Parathyroid adenoma (tissue), 2 donors: ENCODE measurements around the gene ZNF768.

Experiments
- H2AFZ ChIP-seq: fragments of 300-600 bp; sonication (generic); one replicate; pipeline ENCODE4 v1.7.0; 2017; ENCODE audit warnings: antibody characterized with exemption, mild to moderate bottlenecking
- H3K27ac ChIP-seq: fragments of 300-600 bp; sonication (generic); one replicate; pipeline ENCODE4 v1.7.0; 2017
- H3K27me3 ChIP-seq: fragments of 300-600 bp; sonication (generic); one replicate; pipeline ENCODE4 v1.7.0; 2017; ENCODE audit warnings: low read length; ENCODE audit not compliant: control insufficient read depth, insufficient read depth
- H3K36me3 ChIP-seq: fragments of 300-600 bp; sonication (generic); one replicate; pipeline ENCODE4 v1.7.0; 2017; ENCODE audit warnings: low read length; ENCODE audit not compliant: control insufficient read depth, insufficient read depth
- H3K4me1 ChIP-seq: fragments of 300-600 bp; sonication (generic); one replicate; pipeline ENCODE4 v1.7.0; 2017; ENCODE audit warnings: control low read depth
- H3K4me2 ChIP-seq: fragments of 300-600 bp; sonication (generic); one replicate; pipeline ENCODE4 v1.7.0; 2017; ENCODE audit warnings: low read length
- H3K4me3 ChIP-seq: fragments of 300-600 bp; sonication (generic); one replicate; pipeline ENCODE4 v1.7.0; 2017; ENCODE audit warnings: low read depth, low read length
- H3K79me2 ChIP-seq: fragments of 300-600 bp; sonication (generic); one replicate; pipeline ENCODE4 v1.7.0; 2017; ENCODE audit warnings: control low read depth
- H3K9ac ChIP-seq: fragments of 300-600 bp; sonication (generic); one replicate; pipeline ENCODE4 v1.7.0; 2017; ENCODE audit warnings: mild to moderate bottlenecking
- H3K9me3 ChIP-seq: fragments of 300-600 bp; sonication (generic); one replicate; pipeline ENCODE4 v1.7.0; 2017; ENCODE audit warnings: low read length; ENCODE audit not compliant: control insufficient read depth
- TF ChIP-seq, protein P1 (sequence below): fragments of 300-600 bp; sonication (generic); IDR thresholded peaks from one replicate; pipeline ENCODE4 v1.7.0; 2017; ENCODE audit warnings: antibody characterized with exemption, mild to moderate bottlenecking
- donor health status: primary hyperparathyroidism.

ZNF768 gene

DNA sequence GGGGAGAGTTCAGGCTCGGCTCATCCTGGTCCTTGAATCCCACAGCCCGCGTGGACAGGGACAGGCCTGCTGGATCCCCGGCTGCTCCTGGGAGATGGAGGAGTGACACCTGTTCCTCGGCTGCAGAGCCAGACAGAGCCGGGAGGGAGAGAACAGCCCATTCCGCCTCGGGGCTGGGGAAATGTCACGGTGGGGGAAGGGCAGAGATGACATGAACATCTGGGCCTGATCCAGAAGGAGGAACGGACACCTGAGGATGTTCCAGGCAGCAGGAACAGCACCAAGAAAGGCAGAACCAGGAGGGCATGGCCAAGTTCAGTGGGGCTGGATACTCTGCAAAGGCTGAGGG lies 29.7 kb upstream of the ZNF768 start:
- H3K79me2 ChIP-seq, result peaks cover 8% of the 10 kb centered on the region
- no peak overlapping the region for H3K27ac ChIP-seq
- no peaks in the 10 kb centered on the region for H3K27me3 ChIP-seq
- no peak overlapping the region for H2AFZ ChIP-seq
- H3K4me2 ChIP-seq, result no peak overlapping the region
- no peaks in the 10 kb centered on the region for H3K36me3 ChIP-seq
- no peak overlapping the region for H3K9ac ChIP-seq
- no peak overlapping the region for H3K4me3 ChIP-seq
- TF ChIP-seq, protein P1, sequence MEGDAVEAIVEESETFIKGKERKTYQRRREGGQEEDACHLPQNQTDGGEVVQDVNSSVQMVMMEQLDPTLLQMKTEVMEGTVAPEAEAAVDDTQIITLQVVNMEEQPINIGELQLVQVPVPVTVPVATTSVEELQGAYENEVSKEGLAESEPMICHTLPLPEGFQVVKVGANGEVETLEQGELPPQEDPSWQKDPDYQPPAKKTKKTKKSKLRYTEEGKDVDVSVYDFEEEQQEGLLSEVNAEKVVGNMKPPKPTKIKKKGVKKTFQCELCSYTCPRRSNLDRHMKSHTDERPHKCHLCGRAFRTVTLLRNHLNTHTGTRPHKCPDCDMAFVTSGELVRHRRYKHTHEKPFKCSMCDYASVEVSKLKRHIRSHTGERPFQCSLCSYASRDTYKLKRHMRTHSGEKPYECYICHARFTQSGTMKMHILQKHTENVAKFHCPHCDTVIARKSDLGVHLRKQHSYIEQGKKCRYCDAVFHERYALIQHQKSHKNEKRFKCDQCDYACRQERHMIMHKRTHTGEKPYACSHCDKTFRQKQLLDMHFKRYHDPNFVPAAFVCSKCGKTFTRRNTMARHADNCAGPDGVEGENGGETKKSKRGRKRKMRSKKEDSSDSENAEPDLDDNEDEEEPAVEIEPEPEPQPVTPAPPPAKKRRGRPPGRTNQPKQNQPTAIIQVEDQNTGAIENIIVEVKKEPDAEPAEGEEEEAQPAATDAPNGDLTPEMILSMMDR, result no peak
- peaks cover 3% of the 10 kb centered on the region for H3K4me1 ChIP-seq
- H3K9me3 ChIP-seq, result no peaks in the 10 kb centered on the region

DNA sequence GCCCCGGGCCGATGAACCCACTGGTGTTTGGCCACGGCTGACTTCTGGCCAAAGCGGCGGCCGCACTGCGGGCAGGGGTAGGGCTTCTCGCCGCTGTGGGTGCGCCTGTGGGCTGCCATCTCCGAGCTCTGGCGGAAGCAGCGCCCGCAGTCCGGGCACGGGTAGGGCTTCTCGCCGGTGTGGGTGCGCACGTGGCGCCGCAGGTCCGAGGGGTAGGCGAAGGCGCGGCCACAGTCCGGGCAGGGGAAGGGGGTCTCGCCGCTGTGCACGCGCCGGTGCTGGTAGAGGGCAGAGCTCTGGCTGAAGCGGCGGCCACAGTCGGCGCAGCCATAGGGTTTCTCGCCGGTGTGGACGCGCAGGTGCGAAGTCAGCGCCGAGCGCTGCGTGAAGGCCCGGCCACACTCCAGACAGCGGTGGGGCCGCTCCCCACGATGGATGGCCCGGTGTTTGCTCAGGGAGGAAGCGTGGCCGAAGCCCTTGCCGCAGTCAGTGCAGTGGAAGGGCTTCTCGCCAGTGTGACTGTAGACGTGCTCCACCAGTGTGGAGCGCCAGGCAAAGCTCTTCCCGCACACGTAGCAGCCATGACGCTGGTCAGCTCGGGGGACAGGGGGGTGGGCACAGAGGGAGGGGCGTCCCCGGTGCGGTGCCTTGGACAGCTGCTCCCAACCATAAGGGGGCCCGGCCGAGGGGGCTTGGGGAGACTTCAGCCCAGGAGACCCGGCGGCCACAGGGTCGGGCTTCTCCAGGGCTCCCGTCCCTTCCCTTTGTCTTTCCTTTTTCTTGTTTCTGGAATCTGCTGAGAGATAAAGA lies 29.2 kb upstream of the ZNF768 start:
- Histone ChIP-seq H3K27me3 (no peaks in the 10 kb centered on the region), H3K4me1 (peaks cover 3% of the 10 kb centered on the region), H3K9me3 (no peaks in the 10 kb centered on the region), H3K36me3 (no peaks in the 10 kb centered on the region), H3K79me2 (peaks cover 8% of the 10 kb centered on the region), H3K4me3 (no peak overlapping the region), H3K4me2 (no peak overlapping the region), H3K9ac (no peak overlapping the region), H2AFZ (no peak overlapping the region), H3K27ac (no peak overlapping the region)
- TF ChIP-seq, protein P1, result no peak

- H3K79me2 ChIP-seq, result peaks cover 8% of the 10 kb centered on the region
- no peaks in the 10 kb centered on the region for H3K9me3 ChIP-seq
- no peak overlapping the region for H3K4me3 ChIP-seq
- no peak overlapping the region for H3K4me2 ChIP-seq
- H2AFZ ChIP-seq, result no peak overlapping the region
- peaks cover 3% of the 10 kb centered on the region for H3K4me1 ChIP-seq
- TF ChIP-seq, protein P1, result no peak
- no peaks in the 10 kb centered on the region for H3K36me3 ChIP-seq
- H3K9ac ChIP-seq, result no peak overlapping the region
- H3K27me3 ChIP-seq, result no peaks in the 10 kb centered on the region
- no peak overlapping the region for H3K27ac ChIP-seq
Observed at GRCh38 chr16:30554557-30555314, 28.4 kb upstream of the ZNF768 start.

DNA sequence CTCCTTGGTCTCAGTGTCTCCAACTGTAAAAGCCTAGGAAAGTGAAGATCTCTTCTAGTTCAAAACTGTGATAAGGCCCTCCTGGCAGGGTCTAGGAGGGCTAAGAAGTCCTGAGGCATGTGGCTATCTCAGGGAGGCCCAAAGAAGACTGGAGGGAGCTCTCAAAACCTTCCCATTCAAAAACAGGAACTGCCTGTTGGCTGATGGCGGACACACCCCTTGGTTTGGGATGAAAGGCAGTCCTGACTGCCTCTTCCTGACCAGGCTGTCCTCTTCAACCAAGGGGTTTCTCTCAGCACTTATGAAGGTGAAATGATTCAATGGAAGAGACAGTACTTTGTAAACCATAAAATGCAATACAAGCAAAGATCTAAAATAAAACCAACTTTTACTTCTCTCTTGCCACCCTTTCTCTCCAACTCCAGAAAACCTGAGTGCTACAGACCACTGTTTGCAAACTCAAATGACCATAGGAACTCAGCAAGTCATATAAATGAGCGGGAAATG lies 27.1 kb upstream of the ZNF768 start:
- H3K9ac ChIP-seq, result no peak overlapping the region
- no peaks in the 10 kb centered on the region for H3K36me3 ChIP-seq
- TF ChIP-seq, protein P1, result no peak
- peaks cover 3% of the 10 kb centered on the region for H3K4me1 ChIP-seq
- H3K4me2 ChIP-seq, result no peak overlapping the region
- H3K79me2 ChIP-seq, result peaks cover 8% of the 10 kb centered on the region
- no peak overlapping the region for H2AFZ ChIP-seq
- no peak overlapping the region for H3K4me3 ChIP-seq
- H3K9me3 ChIP-seq, result no peaks in the 10 kb centered on the region
- no peaks in the 10 kb centered on the region for H3K27me3 ChIP-seq
- no peak overlapping the region for H3K27ac ChIP-seq
